Stimulated activated CD8-positive, alpha-beta memory T cell treated with anti-CD3 and anti-CD28 coated beads, Interleukin-12 subunit alpha, Interleukin-12 subunit beta, amount 100 ng/mL, for 24 hours (primary cell): Measurements from ENCODE around the gene PLEKHA8.
A peak's percentile ranks its signal among the peaks of the same experiment; 100 is the strongest.
"Not testable (repeated sequence)": the region's sequence is repeated elsewhere in the genome, so short reads cannot be mapped to it uniquely, and the experiment has no call there.

Experiments used
- DNase-seq: peaks from one replicate; pipeline ENCODE4 v3.0.0-alpha.2; 2020; ENCODE audit errors: extremely low read depth

PLEKHA8 gene

DNA sequence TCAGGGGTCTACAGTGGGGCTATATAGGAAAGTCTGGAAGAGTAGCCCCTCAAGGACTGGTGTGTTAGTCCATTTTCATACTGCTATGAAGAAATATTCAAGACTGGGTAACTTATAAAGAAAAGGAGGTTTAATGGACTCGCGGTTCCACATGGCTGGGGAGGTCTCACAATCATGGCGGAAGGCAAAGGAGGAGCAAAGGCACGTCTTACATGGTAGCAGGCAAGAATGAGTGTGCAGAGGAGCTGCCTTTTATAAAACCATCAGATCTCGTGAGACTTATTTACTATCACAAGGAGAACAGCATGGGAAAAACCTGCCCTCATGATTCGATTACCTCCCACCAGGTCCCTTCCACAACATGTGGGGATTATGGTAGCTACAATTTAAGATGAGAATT, 4.7 kb upstream of the PLEKHA8 start:
- DNase-seq, result no peak

DNA sequence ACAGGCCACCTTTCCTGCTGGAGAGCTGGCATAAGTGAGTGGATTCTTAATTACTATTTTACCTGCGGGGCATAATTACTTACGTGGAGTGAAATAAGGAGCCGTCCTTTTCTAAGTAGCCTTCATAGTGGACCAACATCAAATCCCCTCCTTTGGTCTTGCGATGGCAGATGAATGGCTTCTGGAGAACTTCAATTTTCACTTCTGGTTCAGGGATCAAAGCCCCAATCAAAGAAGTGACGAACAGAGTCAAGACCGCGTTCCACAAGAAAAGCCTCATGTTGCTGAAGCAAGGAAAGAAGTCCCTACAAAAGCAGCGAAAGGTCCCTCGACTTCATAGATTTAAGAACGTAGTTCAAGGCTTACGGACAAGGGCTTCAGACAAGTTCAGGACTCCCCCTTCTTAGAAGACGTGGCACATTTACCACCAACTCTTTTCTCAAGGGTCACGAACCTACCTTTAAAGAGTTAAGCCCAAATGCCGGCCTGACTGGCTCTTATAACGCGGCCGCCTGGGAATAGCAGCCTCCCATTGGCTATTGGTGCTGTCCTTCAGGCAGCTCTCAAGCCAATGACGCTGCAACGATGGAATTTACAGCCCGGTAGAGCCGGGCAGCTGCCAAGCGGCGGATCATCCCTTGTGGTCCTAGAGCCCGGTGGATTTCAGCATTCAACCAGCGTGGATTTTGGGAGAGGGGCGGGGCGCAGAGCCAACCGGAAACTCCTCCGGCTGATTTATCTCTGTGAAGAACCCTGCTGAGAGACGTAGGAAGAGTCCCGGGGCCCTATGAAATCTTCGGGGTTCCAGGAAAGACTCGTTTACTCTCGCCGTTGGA, 1.8 kb upstream of the PLEKHA8 start, which contains the start of gene FKBP14:
Gene FKBP14 (minus strand): TSS at position 474 of the 836 bp plus-strand sequence. CDS start 194 bp downstream, at position 280.
- DNase-seq, result peak; percentile 76

DNA sequence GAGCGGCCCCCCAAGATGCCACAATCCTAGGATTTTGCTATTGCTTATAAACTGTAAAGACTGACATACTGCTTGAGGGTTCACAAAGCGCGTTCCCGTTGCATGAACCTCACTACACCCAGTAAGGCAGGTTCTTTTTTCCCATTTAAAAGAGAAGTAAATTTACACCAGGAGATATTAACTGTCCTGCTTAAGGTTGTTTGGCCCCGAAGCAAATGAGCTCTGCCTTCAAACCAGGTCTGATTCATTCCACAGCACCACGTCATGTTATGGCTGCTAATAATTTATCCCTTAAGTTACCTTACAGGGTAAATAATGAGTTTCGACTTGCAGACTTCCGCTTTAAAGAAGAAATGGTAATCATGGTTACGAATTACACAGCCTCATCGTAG, 1.2 kb upstream of the PLEKHA8 start:
- no peak for DNase-seq

DNA sequence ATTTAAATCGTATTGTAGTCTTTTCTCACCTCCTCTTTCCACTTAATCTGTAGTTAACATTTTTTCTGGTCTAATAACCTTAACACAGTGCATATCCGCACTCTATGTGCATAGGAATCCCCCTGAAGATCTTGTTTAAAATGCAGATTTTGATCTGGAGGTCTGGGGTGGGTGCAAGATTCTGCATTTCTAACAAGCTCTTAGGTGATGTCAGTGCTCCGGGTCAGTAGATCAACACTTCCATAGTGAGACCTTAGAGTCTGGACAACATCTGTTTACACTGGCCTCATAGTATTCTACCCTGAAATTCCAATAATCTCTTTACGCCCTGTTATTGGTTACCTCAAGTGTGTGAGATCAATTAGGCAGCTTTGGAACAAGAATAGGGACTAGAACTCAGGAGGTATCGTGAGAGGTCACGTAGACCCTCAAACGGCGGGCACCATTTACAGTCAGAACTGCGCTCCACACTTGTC, 434 bp upstream of the PLEKHA8 start:
- DNase-seq, result no peak

DNA sequence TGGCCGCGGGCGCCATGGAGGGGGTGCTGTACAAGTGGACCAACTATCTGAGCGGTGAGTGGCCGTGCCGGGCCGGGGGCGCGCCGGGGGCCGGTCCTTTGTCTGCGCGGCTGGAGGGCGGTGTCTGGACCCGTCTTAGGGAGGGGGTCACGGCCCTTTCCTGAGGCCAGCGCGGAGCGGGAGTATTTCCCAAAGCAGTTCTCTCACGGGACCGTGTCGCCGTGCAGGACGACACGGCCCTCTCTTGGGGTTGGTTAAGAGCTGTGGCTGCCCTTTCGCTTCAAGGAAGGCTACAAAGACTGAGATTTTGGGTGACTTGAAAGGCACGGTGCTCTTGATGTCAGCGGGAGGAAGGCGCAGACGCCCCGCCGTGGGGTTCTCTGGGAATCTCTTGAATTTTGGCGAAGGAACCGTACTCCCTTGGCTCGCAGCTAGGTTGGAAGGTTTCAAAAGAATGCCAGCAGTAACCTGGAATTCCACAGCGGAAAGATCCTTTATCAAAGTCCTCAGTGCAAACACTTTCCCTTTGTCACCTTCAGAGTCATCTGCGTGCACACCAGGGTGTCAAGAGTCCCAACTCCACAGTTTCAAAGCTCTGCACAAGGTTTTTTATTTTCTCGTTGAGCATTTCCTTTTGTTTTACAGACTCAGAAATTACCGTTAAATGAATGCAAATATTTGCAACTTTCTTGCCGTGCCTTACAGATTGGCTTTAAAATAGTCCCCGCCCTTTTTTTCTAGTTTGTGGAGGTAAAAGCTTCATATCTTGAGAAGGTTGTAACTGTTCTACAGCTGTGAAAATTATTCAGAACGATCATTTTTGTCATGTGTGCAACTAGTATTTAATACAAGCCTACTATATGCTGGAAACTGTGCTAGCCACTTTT, 780 bp downstream of the PLEKHA8 start:
- no peak for DNase-seq

DNA sequence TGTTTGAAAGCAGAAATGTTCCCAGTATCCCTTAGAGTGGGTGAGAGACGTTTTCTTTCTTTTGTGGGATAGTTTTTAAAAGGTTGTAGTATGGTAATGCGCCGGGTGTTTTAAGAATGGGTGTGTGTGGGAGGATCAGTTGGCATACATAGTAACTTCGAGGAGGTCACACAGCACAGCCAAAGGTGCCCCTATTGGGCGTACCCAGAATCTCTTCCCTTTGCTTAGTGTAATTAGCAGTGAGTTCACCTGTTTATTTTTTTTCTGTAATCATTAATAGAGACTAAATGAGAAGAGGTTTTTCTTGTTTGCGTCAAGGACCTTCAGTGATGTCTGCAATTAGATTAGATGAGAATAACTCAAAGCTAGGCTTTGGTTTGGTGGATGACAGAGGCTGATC, 1.5 kb downstream of the PLEKHA8 start:
- no peak for DNase-seq

DNA sequence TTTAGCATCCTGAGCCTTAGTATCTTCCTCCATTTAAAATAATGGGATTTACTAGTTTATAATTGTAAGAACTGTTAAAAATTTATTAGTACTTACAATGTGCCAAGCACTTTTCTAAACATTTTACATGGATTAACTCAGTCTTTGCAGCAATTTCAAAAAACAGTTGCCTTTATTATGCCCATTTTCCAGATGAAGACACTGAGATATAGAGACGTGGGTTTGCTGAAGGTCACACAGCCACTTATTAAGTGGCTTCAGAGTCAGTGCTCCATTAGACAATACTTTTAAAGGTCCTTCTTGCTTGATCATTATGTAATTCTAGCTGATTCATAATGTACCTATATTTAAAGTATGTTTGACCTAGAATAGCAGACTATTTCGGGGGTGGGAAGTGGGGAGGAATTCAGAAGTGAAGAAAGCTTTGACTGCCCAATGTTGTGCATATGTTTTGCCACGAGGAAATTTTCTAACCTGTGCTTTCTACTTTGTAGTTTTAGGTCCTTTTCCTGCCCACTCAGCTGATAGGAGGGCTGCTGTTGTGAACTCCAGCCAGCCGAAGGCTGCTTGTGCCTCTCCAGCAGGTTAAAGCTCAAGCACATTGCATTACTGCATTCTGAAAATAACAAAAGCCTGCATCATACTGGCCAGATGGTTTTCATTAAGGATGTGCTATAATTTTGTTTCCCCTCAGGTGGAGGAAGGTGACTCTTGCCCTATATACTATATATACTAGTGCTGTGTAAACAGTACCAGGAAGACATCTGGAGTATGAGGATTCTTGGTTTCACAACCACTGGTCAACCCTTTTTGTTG, 4.3 kb downstream of the PLEKHA8 start:
- no peak for DNase-seq

DNA sequence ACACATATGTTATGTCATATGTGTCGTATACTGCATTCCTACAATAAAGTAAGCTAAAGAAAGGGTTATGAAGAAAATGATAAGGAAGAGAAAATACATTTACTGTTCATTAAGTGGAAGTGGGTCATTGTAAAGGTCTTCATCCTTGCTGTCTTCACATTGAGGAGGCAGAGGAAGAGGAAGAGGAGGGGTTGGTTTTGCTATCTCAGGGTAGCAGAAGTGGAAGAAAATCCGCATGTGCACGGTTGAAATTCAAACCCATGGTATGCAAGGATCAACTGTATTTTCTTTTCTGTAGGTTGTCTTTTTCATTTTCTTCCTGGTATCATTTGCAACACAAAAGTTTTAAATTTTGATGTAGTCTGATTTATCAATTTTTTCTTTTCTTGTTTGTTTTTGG, 6.3 kb downstream of the PLEKHA8 start:
- no peak for DNase-seq

DNA sequence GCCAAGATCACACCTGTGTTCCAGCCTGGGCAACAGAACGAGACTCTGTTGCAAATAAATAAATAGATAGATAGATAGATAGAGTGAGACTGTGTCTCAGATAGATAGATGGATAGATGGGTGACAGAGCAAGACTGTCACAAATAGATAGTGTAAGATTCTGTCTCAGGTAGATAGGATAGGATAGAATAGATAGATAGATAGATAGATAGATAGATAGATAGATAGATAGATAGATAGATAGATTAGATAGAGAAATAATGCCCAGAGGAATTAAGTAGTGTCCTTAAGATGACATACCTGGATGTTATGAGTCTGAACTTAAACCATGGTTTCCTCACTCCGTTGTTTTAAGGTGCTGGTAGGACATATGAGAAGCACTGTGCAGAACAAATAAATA, 8.0 kb downstream of the PLEKHA8 start:
- DNase-seq, result no peak

DNA sequence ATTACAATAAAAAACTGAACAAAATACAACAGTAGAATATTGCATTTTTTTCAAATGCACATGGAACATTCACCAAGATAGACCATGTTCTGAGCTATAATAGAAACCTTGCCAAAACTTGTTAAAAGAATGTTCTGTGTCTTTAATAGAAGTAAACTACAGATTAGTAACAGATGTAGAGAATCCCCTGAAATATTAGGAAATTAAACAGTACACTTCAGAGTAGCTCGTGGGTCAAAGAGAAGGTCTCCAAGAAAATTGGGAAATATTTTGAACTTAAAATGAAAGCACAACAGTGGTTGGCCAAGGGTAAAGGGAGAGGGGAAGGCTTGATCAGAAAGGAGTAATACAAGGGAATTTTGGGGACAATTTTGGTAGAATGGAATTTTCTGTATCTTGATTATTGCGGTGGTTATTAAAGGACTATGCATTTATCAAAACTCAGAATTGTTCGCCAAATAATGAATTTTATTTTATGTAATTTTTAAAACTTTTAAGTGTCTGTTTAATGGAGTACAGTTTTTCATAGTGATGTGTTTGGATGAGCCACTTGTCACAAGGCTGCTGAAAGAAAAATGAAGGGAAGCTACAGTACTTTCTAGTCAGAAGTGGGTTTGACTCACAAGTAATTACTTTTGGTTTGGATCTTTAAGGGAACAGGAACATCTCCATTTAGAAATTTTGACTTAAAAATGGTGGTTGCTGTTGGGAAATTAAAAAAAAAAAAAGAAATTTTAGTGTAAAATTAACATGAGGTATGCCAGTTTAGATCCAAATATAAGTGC, 10.2 kb downstream of the PLEKHA8 start:
- no peak for DNase-seq

DNA sequence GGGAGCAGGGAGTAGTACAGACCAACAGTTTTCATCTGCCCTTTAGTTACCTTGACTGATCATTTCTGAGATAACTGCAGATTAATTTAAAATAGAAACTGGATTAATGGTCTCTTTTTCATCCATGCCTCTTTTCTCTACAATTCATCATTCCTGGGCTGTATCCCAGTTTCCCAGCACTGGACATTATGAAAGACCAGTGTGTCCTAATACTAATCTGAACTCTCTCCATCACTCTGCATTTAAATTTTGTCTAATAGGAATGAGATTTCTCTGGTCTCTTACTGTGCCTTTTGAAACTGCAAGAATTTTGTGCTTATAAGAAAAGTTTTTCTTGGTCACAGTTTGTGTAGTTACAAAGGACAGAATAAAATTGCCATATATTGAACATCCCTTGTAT, 12.7 kb downstream of the PLEKHA8 start:
- no peak for DNase-seq

DNA sequence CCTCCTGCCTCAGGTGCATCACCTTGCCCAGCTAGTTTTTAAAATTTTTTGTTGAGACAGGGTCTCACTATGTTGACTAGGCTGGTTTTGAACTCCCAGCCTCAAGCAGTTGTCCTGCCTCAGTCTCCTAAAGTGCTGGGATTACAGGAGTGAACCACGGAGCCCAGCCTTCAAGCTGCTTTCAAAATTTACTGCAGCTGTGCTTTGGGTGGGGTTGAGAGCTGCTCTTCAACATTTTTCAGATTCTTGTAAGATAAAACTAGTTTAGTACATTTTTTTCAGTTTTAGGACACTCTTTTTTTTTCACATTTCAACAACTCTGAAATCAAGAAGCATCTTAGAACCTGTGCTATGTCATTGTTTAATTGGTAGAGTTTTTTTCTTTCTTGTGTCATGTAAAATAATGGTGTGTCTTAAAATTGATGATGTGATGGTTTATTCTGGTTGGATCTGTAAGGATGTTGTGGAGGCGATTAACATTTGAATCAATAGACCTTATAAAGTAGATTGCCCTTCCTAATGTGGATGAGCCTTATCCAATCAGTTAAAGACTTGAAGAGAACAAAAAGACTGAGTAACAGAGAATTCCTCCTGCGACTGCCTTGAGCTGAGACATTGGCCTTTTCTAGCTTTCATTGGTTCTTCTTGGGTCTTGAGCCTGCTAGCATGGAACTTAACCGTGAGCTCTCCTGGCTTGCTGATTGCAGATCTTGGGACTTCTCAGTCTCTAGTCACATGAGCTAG, 13.5 kb downstream of the PLEKHA8 start:
- no peak for DNase-seq

DNA sequence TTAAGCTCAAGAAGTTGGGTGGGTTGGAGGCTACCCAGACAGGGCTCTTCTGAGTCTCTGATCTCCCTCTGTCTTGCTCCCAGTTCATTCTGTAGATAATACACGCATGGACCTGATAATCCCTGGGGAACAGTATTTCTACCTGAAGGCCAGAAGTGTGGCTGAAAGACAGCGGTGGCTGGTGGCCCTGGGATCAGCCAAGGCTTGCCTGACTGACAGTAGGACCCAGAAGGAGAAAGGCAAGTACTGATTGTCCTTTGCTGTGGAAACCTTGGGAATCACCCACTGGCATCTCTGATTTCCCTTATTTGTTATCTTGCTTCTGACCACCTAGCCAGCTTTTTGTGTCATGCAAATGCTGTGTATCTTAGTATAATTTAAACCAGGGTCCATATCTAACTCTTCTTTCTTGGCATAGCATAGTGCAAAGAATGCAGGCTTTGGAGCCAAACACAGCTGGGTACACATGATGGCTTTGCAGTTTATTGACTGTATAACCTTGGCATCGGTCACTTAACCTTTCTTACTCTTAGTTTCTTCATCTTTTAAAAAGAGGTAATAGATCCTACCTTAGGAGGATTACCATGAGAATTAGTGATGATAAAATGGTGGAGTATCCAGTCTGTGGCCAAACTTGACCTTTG, 18.0 kb downstream of the PLEKHA8 start:
- DNase-seq, result no peak

DNA sequence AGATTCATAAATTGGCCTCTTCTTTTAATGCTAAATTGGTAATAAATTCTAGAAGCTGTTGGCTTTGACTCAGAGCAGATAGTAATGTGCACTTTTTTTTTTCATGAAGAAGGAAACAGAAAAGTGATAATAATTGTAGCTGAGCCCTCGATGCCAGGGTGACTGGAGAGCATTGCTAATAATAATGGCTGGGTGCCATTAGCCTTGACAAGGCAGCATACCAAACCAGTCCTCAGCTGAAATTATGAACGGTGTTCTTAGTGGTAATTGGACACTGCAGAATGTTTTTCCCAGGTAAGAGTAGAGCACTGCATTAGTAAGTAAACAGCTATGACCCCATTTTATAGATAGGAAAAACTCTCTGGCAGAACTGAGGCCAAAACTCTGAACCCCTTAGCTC, 18.9 kb downstream of the PLEKHA8 start:
- DNase-seq, result no peak

DNA sequence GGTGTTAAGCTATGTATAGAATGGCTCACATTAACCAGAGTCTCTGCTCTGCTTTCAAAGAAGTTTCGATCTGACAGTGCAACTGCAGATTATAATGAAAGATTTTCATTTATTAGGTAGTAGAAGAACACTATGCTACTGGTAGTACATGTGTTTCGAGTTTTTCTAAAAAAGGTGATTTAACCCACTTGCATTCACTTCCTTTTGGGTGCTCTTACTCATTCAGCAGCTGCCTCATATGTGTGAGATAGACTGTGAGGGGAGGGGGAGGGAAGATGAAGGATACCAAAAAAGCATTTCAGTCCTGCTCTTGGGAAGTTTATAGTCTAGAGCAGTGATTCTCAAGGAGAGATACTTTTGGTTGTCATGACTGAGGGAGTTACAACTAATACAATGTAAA, 20.4 kb downstream of the PLEKHA8 start:
- no peak for DNase-seq

DNA sequence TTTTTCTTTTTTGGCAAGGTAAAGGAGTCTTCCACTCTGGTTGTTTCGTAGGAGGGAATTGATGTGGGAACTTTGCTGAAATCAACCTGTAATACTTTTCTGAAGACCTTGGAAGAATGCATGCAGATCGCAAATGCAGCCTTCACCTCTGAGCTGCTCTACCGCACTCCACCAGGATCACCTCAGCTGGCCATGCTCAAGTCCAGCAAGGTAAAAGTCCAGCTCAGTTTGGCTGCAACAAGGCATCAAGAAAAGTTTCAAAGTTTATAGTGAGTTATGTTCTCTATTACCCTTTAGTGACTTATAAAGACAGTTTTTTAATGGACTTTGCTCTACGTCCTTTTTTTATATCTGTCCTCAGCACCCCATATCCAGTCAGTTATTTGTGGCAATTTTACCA, 21.0 kb downstream of the PLEKHA8 start:
- no peak for DNase-seq

DNA sequence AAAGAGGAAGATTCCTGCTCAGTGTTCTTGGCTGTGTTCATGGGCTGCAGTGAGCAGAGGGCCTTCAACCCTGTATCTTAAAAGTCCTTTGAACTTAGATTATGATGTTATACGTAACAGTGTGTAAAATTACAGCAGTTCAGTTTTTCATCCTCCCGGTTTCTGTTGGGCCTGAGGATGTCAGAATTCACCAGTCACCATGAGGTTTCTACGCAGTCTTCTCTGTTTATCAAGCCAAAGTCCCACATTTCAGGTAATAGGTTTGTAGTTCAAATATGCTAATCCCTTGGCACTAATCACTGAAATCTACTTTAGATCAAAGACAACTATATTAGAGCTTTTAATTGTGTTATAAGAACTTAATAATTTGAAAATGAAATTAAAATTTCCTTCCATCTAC, 24.9 kb downstream of the PLEKHA8 start:
- DNase-seq, result no peak

DNA sequence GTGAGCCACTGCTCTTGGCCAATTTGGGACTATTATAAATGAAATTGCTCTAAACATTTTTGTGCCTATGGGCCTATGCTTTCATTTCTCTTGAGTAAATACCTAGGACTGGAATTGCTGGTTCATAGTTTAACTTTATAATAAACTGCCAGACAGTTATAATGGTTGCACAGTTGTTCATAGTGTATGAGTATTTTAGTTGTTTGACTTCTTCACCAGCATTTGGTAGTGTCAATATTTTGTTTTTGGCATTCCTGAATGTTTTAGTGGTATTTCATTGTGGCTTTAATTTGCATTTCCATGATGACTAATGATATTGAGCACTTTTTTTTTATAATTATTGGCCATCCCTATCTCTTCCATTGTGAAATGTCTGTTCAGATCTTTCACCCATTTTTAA, 29.5 kb downstream of the PLEKHA8 start:
- DNase-seq, result no peak

DNA sequence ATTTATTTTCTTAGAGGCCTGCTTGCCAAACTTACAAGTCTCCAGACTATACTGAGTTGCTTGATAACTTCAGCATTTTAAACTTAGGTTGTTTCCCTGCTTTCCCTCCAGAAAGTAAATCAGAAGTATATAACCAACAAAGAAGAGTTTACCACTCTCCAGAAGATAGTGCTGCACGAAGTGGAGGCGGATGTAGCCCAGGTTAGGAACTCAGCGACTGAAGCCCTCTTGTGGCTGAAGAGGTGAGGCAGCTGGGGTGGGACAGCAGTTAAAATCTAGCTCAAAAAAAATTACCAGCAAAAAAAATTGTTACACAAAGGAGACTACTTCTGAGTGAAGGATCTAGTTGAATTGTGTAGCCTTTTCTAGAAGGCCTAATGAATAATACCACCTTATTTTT, 33.6 kb downstream of the PLEKHA8 start:
- DNase-seq, result not testable (repeated sequence)

DNA sequence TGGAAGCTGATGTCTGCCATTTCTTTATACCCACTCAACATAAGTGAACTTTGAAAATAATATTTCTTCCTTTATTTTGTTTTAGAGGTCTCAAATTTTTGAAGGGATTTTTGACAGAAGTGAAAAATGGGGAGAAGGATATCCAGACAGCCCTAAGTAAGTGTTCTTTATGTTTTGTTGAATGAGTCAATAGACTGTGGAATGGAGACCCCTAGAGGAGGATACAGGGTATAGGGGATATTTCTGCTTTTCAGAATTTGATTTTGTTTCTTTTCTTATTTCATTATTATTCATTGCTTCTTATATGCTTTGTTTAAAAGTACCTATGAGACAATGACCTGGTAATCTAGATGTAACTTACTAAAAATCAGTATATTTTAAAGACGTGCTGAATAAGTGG, 34.4 kb downstream of the PLEKHA8 start:
- DNase-seq, result no peak
